GM21526 (cell line): ENCODE data around the gene CCL18.
"Not testable (repeated sequence)": the region's sequence is repeated elsewhere in the genome, so short reads cannot be mapped to it uniquely, and the experiment has no call there.

Experiments
- ATAC-seq: cut with Tn5 transposase; IDR thresholded peaks from one replicate; pipeline ENCODE4 v1.9.1; 2021; ENCODE audit warnings: moderate library complexity; ENCODE audit not compliant: unreplicated experiment, low FRiP score

Gene CCL18

GRCh38 chr17:36063786-36064541, at the start of gene CCL18:
CCL18 (plus strand) TSS chr17:36064272; CDS start chr17:36064343, 71 bp downstream.
- ATAC-seq = no peak

GRCh38 chr17:36014946-36015345, 49.1 kb upstream of the CCL18 start:
- ATAC-seq = no peak

- ATAC-seq = not testable (repeated sequence)
These were observed 48.2 kb upstream of the CCL18 start for GRCh38 chr17:36015895-36016294.

GRCh38 chr17:36016555-36016954, 47.5 kb upstream of the CCL18 start:
- ATAC-seq = no peak

GRCh38 chr17:36017799-36018198, 46.3 kb upstream of the CCL18 start, which contains the start of gene CCL23:
CCL23 (minus strand) TSS chr17:36017972; CDS start chr17:36017897, 75 bp downstream.
- no peak for ATAC-seq

GRCh38 chr17:36019423-36019822, 44.6 kb upstream of the CCL18 start:
- ATAC-seq = no peak

- no peak for ATAC-seq
These were observed 39.8 kb upstream of the CCL18 start for GRCh38 chr17:36024106-36024869.

- no peak for ATAC-seq
These were observed 36.3 kb upstream of the CCL18 start for GRCh38 chr17:36027761-36028160.

GRCh38 chr17:36030956-36031355, 33.1 kb upstream of the CCL18 start:
- no peak for ATAC-seq

GRCh38 chr17:36034127-36034526, 29.9 kb upstream of the CCL18 start:
- no peak for ATAC-seq

GRCh38 chr17:36036235-36036634, 27.8 kb upstream of the CCL18 start:
- no peak for ATAC-seq

- ATAC-seq = no peak
These were observed 16.0 kb upstream of the CCL18 start for GRCh38 chr17:36048066-36048465.

- ATAC-seq = no peak
These were observed 14.4 kb upstream of the CCL18 start for GRCh38 chr17:36049643-36050042.

- no peak for ATAC-seq
These were observed 8.9 kb upstream of the CCL18 start for GRCh38 chr17:36055171-36055570.

GRCh38 chr17:36055921-36056520, 8.1 kb upstream of the CCL18 start:
- no peak for ATAC-seq

GRCh38 chr17:36057911-36058310, 6.2 kb upstream of the CCL18 start:
- no peak for ATAC-seq

GRCh38 chr17:36059406-36059805, 4.7 kb upstream of the CCL18 start:
- ATAC-seq = no peak

GRCh38 chr17:36060816-36061215, 3.3 kb upstream of the CCL18 start:
- no peak for ATAC-seq

- no peak for ATAC-seq
These were observed 2.4 kb downstream of the CCL18 start for GRCh38 chr17:36066365-36066985.

- ATAC-seq = no peak
These were observed 4.5 kb downstream of the CCL18 start for GRCh38 chr17:36068524-36068923.

- ATAC-seq = no peak
These were observed 5.1 kb downstream of the CCL18 start for GRCh38 chr17:36069136-36069535.
